Kidney (tissue), 14 donors: ENCODE measurements around the gene GPR150. TPM values are rescaled to one million over a fixed set of nuclear protein-coding genes. Genes with fewer than 3 reads are reported as not detected.

ENCODE experiments used
- DNase-seq, 5 donors: peaks; one replicate each; pipeline ENCODE4 v3.0.0-alpha.2; 2013 to 2020
- FAIRE-seq: peaks from 2 replicates; lab custom pipeline; 2012; peaks lifted over from hg19 to GRCh38; lab: Jason Lieb, UNC
- H3K27ac ChIP-seq, 2 donors: one replicate each; pipeline ENCODE4 v1.7.0; 2013; ENCODE audit warnings: low read depth in 2 of 2, low read length in 2 of 2, inconsistent platforms in 1 of 2
- H3K27me3 ChIP-seq: one replicate; pipeline ENCODE4 v1.7.1; 2013; ENCODE audit warnings: low read length, inconsistent platforms; ENCODE audit not compliant: control insufficient read depth, insufficient read depth
- H3K36me3 ChIP-seq, 3 donors: one replicate each; pipeline versions ENCODE4 v1.7.0 to v1.7.1; 2013; ENCODE audit warnings: low read length in 3 of 3, control low read depth in 1 of 3, inconsistent platforms in 1 of 3; ENCODE audit not compliant: insufficient read depth in 3 of 3, control insufficient read depth in 2 of 3
- H3K4me1 ChIP-seq, 3 donors: one replicate each; pipeline versions ENCODE4 v1.7.0 to v1.7.1; 2013; ENCODE audit warnings: low read length in 3 of 3, inconsistent platforms in 1 of 3, low read depth in 1 of 3; ENCODE audit not compliant: control insufficient read depth in 2 of 3, insufficient read depth in 2 of 3
- H3K4me3 ChIP-seq, 3 donors: one replicate each; pipeline versions ENCODE4 v1.7.0 to v1.8.1; 2013; ENCODE audit warnings: low read length in 3 of 3, control low read depth in 1 of 3, inconsistent platforms in 1 of 3
- H3K9ac ChIP-seq, 3 donors: one replicate each; pipeline versions ENCODE4 v1.7.0 to v1.7.1; 2013; ENCODE audit warnings: low read length in 3 of 3, control low read depth in 1 of 3, inconsistent platforms in 1 of 3
- H3K9me3 ChIP-seq, 3 donors: one replicate each; pipeline versions ENCODE4 v1.7.0 to v1.7.1; 2013; ENCODE audit warnings: low read length in 3 of 3, control low read depth in 1 of 3, inconsistent platforms in 1 of 3; ENCODE audit not compliant: control insufficient read depth in 2 of 3, insufficient read depth in 1 of 3
- CTCF ChIP-seq: IDR thresholded peaks from 3 replicates; pipeline ENCODE4 v1.5.1; 2012; ENCODE audit warnings: mild to moderate bottlenecking, moderate library complexity, borderline replicate concordance; ENCODE audit not compliant: insufficient read depth; ENCODE audit errors: extremely low read depth
- intact Hi-C: fragments of 100-400 bp; cut with DNase I; formaldehyde crosslinking; loops from one replicate; pipeline ENCODE4 v1.11.1; 2022
- polyA plus RNA-seq: library from polyadenylated mRNA; stranded (reverse); fragments of 350-450 nt; fragmentation: Illumina TruSeq; extraction: RNeasy Lipid Tissue Mini Kit (QIAGEN cat#74804); gene quantifications from one replicate; pipeline ENCODE4 v1.2.3, GENCODE V29; 2014; ENCODE audit warnings: low read depth, low replicate concordance; ENCODE audit not compliant: insufficient read depth
- total RNA-seq: library from RNA; stranded (reverse); fragmentation: NEBNext Ultra II Directional; extraction: Animal tissue kit (Norgen Biotek cat#: 25700); gene quantifications from one replicate; pipeline ENCODE4 v1.2.1, GENCODE V29; 2021
- donor health status: control.
- donor health status: control.
- donor health status: control.
- donor health status: control.
- donor health status: control.
- donor health status: DM: yes; HTN: yes; CAD: no.
- donor health status: Normal renal cell carcinoma (clear cell type).

The GPR150 gene
- total and polyA plus RNA-seq, 2 donors from 2014 or later, result 0.16 to 0.19 TPM

- Histone ChIP-seq H3K9ac (no peak overlapping the region), H3K9me3 (no peaks in the 10 kb centered on the region), H3K4me1 (no peaks in the 10 kb centered on the region), H3K4me3 (no peak overlapping the region), H3K27me3 (no peaks in the 10 kb centered on the region), H3K27ac (no peak overlapping the region), H3K36me3 (no peaks in the 10 kb centered on the region)
- no peak for DNase-seq
- TF ChIP-seq CTCF, result no peak
- no peak for FAIRE-seq
- intact Hi-C loops, result no loop called here
Measured at GRCh38 chr5:95609711-95610110, 10.2 kb upstream of the GPR150 start.

GRCh38 chr5:95610546-95610945, 9.3 kb upstream of the GPR150 start:
- FAIRE-seq (no peak), DNase-seq (no peak)
- intact Hi-C loops, result no loop called here
- H3K27ac ChIP-seq, result no peak overlapping the region
- H3K27me3 ChIP-seq, result no peaks in the 10 kb centered on the region
- no peak overlapping the region for H3K9ac ChIP-seq
- no peaks in the 10 kb centered on the region for H3K36me3 ChIP-seq
- no peak overlapping the region for H3K4me3 ChIP-seq
- H3K4me1 ChIP-seq, result no peaks in the 10 kb centered on the region
- TF ChIP-seq CTCF, result no peak
- H3K9me3 ChIP-seq, result no peaks in the 10 kb centered on the region

- FAIRE-seq, result no peak
- Histone ChIP-seq H3K4me3 (no peak overlapping the region), H3K9ac (no peak overlapping the region), H3K9me3 (no peaks in the 10 kb centered on the region), H3K27me3 (no peaks in the 10 kb centered on the region), H3K36me3 (no peaks in the 10 kb centered on the region), H3K27ac (no peak overlapping the region), H3K4me1 (no peaks in the 10 kb centered on the region)
- intact Hi-C loops, result no loop called here
- DNase-seq, result no peak
- TF ChIP-seq CTCF, result no peak
Measured at GRCh38 chr5:95611396-95611795, 8.5 kb upstream of the GPR150 start.

GRCh38 chr5:95613514-95613913, 6.4 kb upstream of the GPR150 start:
- no peak for TF ChIP-seq CTCF

More at GRCh38 chr5:95613514-95613913, 6.4 kb upstream of the GPR150 start:
- H3K9ac ChIP-seq, result no peak overlapping the region
- H3K36me3 ChIP-seq, result no peaks in the 10 kb centered on the region
- no peaks in the 10 kb centered on the region for H3K27me3 ChIP-seq
- no peaks in the 10 kb centered on the region for H3K4me1 ChIP-seq
- FAIRE-seq (no peak), DNase-seq (no peak)
- intact Hi-C loops, result no loop called here
- H3K9me3 ChIP-seq, result no peaks in the 10 kb centered on the region
- H3K27ac ChIP-seq, result no peak overlapping the region
- no peak overlapping the region for H3K4me3 ChIP-seq
